ENCODE results near the gene VHLL.

VHLL gene

DNA sequence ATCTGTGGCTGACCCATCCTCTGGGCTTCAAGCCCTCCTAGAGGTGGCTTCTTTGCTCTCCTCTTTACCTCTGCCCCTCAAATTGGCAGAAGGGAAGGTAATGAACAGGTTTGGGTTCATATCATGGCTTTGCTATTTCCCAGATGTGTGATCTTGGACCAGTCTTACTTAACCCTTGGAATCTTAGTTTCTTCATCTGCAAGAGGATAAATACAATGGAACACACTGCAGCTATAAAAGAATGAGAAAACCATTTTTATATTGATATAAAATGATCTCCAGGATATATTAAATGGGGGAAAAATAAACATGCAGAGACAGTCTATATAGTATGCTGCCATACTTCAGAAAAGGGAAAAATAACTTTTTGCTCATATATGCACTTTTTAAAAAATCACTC, 9.2 kb downstream of the VHLL start:
- DNase-seq, result no peak

GRCh38 chr1:156286061-156286460, 13.0 kb downstream of the VHLL start:
- no peak for DNase-seq

- no peak for DNase-seq
Measured at GRCh38 chr1:156285437-156285836, 13.7 kb downstream of the VHLL start.

GRCh38 chr1:156284757-156285156, 14.3 kb downstream of the VHLL start:
- no peak for DNase-seq

- peak; percentile 83 for DNase-seq
Measured at GRCh38 chr1:156284112-156284511, 15.0 kb downstream of the VHLL start, which contains the start of gene TMEM79. TMEM79 (plus strand) TSS chr1:156284325; CDS start chr1:156285227, 902 bp downstream.

DNA sequence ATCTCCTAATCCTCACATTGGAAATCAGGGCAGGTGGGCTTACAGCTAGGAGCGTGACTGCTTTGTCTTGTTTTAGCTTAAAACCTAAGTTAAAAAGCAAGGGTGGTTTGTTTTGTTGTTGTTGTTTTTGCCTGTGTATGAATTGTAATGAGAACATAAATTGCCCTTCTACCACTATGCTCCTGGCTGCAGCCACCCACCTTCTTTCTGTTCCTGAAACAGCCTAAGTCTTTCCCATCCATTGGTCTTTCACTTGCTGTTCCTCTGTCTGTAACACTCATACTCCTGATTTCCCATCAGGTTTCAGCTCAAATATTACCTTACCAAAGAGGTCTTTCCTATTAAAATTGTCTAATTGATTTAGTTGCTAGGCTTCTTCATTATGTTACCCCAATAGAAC, 15.6 kb downstream of the VHLL start:
- peak; percentile 46 for DNase-seq

DNA sequence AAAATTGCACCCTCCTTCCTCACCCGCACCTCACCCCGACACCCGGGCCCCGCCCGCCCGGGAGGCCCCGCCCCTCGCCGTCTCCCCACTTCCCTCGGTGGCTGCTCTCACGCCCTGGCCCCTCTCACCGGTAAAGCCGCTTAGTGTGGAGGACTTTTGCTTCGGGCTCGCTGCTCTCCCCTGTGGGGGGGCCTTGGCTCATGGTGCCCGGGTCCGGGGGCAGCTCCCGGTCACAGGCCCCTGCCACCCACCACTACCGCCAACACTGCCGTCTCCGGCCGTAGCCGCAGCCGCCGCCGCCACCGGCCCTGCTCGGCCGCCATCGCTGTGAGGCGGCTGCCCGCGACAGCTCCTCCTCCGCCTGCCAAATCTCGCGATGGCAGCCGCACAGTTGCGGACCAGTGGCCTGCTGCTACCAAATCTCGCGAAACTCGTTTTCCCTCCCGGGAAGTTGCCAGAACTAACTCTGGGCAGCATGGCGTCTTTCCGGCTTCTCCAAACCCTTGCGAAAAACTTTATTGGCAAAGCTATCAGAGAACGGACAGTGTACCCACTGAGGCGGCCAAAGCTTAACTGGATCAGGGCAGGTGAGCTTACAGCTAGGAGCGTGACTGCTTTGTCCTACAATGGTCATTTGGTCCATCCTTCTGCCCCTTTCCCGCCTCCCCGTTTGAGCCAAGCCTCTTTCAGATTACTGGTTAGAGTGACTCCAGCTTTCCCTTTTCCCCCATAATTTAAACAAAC, 16.5 kb downstream of the VHLL start, which contains the start of gene SMG5:
Gene SMG5 (minus strand): TSS at position 347 of the 744 bp plus-strand sequence. CDS start 145 bp downstream, at position 202.
- DNase-seq, result peak; percentile 99

DNA sequence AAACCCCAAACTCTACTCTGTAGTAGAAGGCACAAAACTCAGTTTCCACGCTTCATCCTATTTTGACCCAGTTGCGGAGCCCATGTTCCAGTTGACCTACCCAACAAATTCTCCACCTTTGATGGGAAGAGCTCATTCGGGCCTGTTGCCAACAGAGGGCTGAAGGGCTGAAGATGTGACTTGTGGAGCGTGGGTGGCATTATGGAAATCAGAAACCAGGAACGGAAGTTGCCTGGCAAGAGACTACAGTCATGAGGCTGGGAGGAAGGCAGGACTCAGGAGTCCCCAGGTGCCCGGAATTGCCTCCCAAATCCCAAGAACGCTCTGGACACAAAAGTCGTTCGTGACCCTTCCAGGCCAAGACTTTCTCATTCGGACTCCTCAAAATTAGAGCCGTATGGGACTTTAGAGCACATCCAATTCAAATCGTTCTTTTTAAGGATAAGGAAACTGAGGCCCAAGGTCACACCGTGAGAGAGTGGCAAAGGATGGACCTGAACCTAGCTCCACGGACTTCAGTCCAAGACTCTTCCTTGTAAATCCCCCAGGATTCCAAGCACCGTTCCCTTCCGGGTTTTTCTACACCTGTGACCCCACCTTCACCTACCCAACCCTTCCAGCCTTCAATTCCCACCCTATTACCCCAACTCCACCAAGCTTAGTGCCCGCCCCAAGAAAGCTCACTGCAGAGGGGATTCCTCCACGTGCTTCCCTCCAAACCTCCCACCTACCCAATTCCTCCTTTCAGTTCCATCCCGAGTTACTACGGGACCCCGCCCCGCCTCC, 17.2 kb downstream of the VHLL start:
- peak; percentile 70 for DNase-seq

- no peak for DNase-seq
Measured at GRCh38 chr1:156281281-156281680, 17.8 kb downstream of the VHLL start.

- no peak for DNase-seq
Measured at GRCh38 chr1:156279837-156280236, 19.3 kb downstream of the VHLL start.

GRCh38 chr1:156276966-156277381, 22.1 kb downstream of the VHLL start:
- DNase-seq, result no peak

DNA sequence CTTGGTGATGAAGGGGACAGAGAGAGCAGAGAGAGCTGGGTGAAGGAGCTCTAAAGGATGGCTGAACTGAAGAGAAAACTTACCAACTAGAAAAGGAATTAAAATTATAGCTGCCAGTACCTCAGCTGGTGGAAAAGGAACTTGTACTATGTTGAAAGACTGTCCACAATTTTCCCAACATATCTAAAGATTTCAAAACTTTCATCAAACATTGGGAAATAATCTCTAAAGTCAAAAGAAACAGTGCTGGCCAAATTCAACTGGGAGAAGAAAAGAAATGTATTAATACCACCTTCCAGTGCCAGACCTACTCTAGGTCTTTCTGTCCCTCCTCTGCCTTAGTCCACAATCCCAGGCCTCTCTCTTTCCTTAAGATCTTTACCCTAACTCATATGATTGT, 22.6 kb downstream of the VHLL start:
- DNase-seq, result no peak

- no peak for DNase-seq
Measured at GRCh38 chr1:156270314-156270713, 28.8 kb downstream of the VHLL start.

DNA sequence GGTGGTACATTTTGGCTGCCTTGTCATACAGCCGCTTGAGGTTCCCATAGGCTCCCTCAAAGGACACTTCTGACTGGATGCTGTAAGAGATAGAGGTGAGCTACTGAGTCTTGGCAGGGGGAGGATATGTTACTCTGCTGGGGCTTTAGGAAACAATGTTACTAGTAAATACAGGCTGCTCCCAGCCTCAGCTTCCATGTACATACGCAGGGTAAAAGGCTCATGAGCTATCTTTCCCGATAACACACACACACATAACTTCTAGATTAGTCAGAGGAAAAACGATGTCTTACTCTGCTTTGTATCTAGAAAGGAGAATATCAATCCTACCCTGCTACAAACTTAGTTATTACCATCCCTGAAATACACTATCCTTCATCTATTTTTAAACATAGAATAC, 30.8 kb downstream of the VHLL start:
- no peak for DNase-seq

GRCh38 chr1:156266051-156266450, 33.1 kb downstream of the VHLL start:
- DNase-seq, result no peak

GRCh38 chr1:156263288-156263655, 35.8 kb downstream of the VHLL start:
- DNase-seq, result no peak

DNA sequence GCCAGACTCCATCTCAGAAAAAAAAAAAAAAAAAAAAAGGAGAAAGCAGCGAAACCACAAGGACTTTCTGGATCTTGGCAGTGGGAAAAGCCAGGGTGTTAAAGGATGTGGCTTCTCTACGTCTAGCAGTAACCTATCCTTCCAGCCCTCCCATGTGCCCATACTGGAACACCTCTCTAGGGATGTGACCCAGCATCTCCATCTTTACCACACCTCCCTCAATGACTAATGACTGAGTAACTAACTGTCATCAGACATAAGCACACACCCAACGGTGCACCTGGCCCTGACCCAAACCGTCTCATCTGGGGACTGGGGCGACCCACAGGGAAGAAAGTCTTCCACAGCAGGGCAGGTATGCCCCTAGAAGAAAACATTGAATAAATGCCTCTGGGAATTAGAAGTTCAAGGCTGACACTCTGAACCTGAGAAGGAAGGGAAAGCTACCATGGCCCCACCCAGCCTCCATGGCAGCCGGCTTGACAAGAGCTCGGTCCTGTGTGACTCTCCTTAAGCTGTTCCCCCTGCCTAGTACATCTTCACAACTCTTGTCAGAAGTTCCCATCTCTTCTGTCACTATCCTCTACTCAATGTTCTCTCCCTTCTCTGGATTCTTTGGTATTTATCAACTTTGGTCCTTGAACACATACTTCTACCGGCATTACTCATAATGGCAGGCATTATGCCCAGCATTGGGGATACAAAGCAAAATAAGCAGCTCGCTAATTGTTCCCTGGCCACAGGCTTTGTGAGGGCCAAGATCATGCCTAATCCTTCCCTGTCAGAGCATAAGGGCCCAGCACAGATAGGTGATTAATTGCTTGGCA, 36.4 kb downstream of the VHLL start:
- DNase-seq, result no peak

GRCh38 chr1:156260896-156261295, 38.2 kb downstream of the VHLL start:
- no peak for DNase-seq

DNA sequence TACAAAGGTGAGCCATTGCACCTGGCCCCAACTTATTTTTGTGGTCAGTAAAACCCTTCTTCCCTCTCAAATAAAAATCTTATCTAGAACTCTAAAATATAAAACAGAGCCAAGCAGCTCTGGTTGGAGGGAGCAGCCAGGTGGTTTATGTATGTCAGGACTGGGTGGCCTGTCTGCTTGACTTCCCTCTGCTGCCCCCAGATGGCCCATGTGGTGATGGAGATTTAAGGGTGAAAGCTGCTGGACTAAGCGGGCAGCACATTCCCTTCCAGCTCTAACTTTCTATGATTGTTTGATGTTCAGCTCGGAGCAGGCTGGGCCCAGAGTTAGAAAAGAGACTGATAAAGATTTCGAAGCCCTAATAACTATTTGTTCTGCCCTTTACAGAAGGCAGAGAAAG, 39.3 kb downstream of the VHLL start:
- no peak for DNase-seq

DNA sequence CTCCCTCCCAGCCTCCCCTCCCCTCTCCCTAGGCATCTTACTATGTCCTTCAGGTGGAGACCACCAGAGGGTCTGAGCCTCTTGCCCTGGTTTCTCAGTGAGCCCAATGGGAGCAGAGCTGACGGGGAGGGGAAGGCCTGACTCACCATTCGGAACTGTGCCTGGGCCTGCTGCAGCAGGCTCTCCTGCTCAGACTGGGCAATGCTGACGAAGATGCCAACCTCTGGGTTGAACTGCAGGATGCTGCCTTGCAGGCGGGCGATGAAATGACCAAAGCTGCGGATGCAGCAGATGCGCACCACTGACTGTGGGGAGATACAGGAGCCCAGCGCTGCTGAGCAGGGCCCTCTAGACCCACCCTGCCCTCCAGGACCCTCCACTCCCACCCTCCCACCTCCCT, 40.2 kb downstream of the VHLL start:
- DNase-seq, result no peak

DNA sequence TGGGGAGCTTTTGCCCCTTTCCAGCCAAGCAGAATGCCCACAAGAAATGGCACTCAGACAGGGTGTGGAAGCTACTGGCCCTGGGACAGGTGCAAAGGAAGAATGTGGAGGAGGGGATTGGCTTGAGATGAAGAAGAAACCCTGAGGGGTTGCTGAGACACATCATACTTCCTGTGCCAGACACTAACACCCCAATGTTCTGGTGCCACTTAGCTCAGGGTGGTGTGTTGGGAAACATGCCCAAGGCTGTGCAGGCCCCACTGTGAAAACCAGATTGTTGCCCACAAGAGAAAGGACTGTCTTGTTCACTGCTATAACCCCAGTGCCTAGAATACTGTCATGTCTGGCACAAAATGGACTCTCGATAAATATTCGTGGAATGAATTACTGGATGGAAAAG, 41.4 kb downstream of the VHLL start:
- DNase-seq, result no peak

DNA sequence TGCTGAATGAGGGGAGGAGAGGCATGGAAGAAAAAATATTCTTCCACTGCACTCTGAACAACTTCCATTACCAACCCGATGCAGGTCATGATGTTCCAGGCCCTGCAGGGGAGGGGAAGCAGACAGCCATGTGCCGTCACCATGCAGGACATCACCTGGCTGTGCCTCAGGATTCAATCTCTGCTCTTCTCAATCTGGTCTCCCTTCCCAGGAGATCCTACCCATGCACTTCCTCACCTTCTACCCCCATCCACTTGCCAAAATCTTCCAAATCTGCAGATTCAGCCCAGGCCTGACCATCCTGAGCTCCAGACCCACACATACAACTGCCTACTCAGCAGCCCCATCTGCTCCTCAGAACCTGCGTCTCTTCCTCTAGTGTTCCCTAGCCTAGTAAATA, 45.5 kb downstream of the VHLL start:
- DNase-seq, result no peak

- DNase-seq, result no peak
Measured at GRCh38 chr1:156251527-156251926, 47.6 kb downstream of the VHLL start.

Data from NCI-H510A treated with DMSO at 0.1 percent for 48 hours (cell line).